Parathyroid adenoma (tissue), 2 donors: ENCODE results near the gene ULK4.
A peak's percentile ranks its signal among the peaks of the same experiment; 100 is the strongest.

ENCODE experiments used
- H2AFZ ChIP-seq: fragments of 300-600 bp; sonication (generic); one replicate; pipeline ENCODE4 v1.7.0; 2017; ENCODE audit warnings: antibody characterized with exemption, mild to moderate bottlenecking
- H3K27ac ChIP-seq: fragments of 300-600 bp; sonication (generic); one replicate; pipeline ENCODE4 v1.7.0; 2017
- H3K27me3 ChIP-seq: fragments of 300-600 bp; sonication (generic); one replicate; pipeline ENCODE4 v1.7.0; 2017; ENCODE audit warnings: low read length; ENCODE audit not compliant: control insufficient read depth, insufficient read depth
- H3K36me3 ChIP-seq: fragments of 300-600 bp; sonication (generic); one replicate; pipeline ENCODE4 v1.7.0; 2017; ENCODE audit warnings: low read length; ENCODE audit not compliant: control insufficient read depth, insufficient read depth
- H3K4me1 ChIP-seq: fragments of 300-600 bp; sonication (generic); one replicate; pipeline ENCODE4 v1.7.0; 2017; ENCODE audit warnings: control low read depth
- H3K4me2 ChIP-seq: fragments of 300-600 bp; sonication (generic); one replicate; pipeline ENCODE4 v1.7.0; 2017; ENCODE audit warnings: low read length
- H3K4me3 ChIP-seq: fragments of 300-600 bp; sonication (generic); one replicate; pipeline ENCODE4 v1.7.0; 2017; ENCODE audit warnings: low read depth, low read length
- H3K79me2 ChIP-seq: fragments of 300-600 bp; sonication (generic); one replicate; pipeline ENCODE4 v1.7.0; 2017; ENCODE audit warnings: control low read depth
- H3K9ac ChIP-seq: fragments of 300-600 bp; sonication (generic); one replicate; pipeline ENCODE4 v1.7.0; 2017; ENCODE audit warnings: mild to moderate bottlenecking
- H3K9me3 ChIP-seq: fragments of 300-600 bp; sonication (generic); one replicate; pipeline ENCODE4 v1.7.0; 2017; ENCODE audit warnings: low read length; ENCODE audit not compliant: control insufficient read depth
- TF ChIP-seq, protein P1 (sequence below): fragments of 300-600 bp; sonication (generic); IDR thresholded peaks from one replicate; pipeline ENCODE4 v1.7.0; 2017; ENCODE audit warnings: antibody characterized with exemption, mild to moderate bottlenecking
- donor health status: primary hyperparathyroidism.

Gene ULK4

DNA sequence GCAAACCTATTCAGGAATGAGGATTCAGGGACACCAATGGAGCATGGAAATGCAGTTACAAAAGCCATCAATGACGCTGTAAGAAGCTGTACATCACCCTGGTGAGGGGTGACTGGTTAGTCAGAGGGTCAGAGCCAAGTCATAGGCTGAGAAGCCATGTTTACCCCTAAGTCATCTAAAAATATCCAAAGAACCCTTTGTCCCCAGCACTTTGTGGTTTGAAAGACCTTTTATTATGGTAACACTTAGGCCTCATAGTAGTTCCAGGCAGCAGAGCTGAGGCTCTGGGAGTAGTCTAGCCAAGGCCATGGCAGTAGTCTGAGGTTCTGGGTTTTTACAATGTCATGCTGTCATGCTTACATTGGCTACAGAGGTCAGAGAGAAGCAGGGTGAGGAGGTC is 631.4 kb downstream of the ULK4 start:
- Histone ChIP-seq H3K36me3 (no peaks in the 10 kb centered on the region), H3K9me3 (no peaks in the 10 kb centered on the region), H3K4me3 (no peak overlapping the region), H2AFZ (no peak overlapping the region), H3K4me1 (peaks cover 27% of the 10 kb centered on the region), H3K9ac (no peak overlapping the region), H3K79me2 (no peaks in the 10 kb centered on the region), H3K27ac (no peak overlapping the region), H3K27me3 (no peaks in the 10 kb centered on the region), H3K4me2 (no peak overlapping the region)
- TF ChIP-seq, protein P1, sequence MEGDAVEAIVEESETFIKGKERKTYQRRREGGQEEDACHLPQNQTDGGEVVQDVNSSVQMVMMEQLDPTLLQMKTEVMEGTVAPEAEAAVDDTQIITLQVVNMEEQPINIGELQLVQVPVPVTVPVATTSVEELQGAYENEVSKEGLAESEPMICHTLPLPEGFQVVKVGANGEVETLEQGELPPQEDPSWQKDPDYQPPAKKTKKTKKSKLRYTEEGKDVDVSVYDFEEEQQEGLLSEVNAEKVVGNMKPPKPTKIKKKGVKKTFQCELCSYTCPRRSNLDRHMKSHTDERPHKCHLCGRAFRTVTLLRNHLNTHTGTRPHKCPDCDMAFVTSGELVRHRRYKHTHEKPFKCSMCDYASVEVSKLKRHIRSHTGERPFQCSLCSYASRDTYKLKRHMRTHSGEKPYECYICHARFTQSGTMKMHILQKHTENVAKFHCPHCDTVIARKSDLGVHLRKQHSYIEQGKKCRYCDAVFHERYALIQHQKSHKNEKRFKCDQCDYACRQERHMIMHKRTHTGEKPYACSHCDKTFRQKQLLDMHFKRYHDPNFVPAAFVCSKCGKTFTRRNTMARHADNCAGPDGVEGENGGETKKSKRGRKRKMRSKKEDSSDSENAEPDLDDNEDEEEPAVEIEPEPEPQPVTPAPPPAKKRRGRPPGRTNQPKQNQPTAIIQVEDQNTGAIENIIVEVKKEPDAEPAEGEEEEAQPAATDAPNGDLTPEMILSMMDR: no peak

DNA sequence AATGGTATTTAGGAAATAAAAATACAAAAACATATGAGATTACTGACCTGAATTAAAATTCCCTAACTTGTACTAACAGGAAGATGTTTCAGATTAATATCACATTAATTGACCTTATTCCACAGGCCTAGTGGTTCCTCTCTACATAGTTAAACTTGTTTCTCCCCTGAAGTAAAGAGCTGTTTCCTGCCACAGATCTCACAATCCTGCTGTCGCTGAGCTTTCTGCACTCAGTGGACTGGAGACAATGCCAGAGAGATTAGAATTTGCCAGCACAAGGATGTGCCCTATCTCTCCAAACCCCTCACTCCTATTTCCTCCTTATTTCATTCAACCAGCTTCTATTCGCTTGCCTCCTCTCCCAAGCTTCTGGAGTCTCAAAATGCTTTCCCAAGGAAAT is 632.0 kb downstream of the ULK4 start:
- H3K27me3 ChIP-seq: no peaks in the 10 kb centered on the region
- TF ChIP-seq, protein P1: no peak
- H3K4me3 ChIP-seq: no peak overlapping the region

DNA sequence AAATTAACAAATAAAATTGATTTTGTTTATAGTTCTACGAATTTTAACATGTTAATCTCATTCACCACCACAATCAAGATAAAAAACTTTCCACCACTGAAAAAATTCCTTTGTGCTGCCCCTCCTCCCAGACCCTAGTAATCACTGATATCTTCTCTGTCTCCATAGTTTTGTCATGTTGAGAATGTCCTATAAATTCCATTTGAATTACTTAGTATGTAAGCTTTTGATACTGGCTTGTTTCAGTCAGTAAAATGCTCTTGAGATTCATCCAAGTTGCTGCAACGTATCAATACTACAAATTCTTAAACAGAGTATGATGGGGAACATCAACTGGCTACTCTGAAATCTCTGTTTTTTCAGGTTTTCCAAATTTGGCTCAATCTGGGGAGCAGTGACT is 633.0 kb downstream of the ULK4 start:
- H3K9ac ChIP-seq: no peak overlapping the region
- no peaks in the 10 kb centered on the region for H3K36me3 ChIP-seq
- peak overlapping the region; percentile 18 for H2AFZ ChIP-seq
- no peaks in the 10 kb centered on the region for H3K79me2 ChIP-seq
- no peak overlapping the region for H3K4me3 ChIP-seq
- no peaks in the 10 kb centered on the region for H3K9me3 ChIP-seq
- peaks cover 38% of the 10 kb centered on the region for H3K4me1 ChIP-seq
- H3K4me2 ChIP-seq: no peak overlapping the region
- no peak overlapping the region for H3K27ac ChIP-seq
- TF ChIP-seq, protein P1: no peak
- H3K27me3 ChIP-seq: no peaks in the 10 kb centered on the region

More for the DNA sequence above, 632.0 kb downstream of the ULK4 start:
- H3K9me3 ChIP-seq: no peaks in the 10 kb centered on the region
- H3K9ac ChIP-seq: no peak overlapping the region
- no peaks in the 10 kb centered on the region for H3K79me2 ChIP-seq
- peak overlapping the region; percentile 19 for H3K4me2 ChIP-seq
- no peak overlapping the region for H3K27ac ChIP-seq
- H2AFZ ChIP-seq: no peak overlapping the region
- H3K4me1 ChIP-seq: peaks cover 30% of the 10 kb centered on the region
- H3K36me3 ChIP-seq: no peaks in the 10 kb centered on the region

DNA sequence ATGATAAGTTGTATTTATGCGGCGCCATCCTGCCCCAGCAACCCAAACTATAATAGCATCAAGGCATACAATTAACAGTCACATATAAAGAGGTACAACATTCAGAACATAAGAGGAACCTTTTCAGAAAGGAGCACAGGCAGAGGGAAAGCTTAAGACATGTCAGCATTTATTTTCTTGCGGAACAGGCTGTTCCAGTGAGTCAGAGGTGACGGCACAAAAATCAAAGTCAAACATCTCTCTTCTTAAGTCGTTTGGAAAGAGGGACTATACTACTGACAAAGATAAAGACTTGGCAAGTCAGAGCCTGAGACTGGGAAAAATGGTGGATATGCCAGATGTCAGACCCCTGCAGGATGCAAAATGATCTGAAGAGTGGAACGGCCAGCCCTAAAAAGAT is 634.2 kb downstream of the ULK4 start:
- no peaks in the 10 kb centered on the region for H3K36me3 ChIP-seq
- peaks cover 40% of the 10 kb centered on the region for H3K4me1 ChIP-seq
- peak overlapping the region; percentile 61 for H2AFZ ChIP-seq
- H3K4me2 ChIP-seq: peak overlapping the region; percentile 49
- H3K27me3 ChIP-seq: no peaks in the 10 kb centered on the region
- H3K9me3 ChIP-seq: no peaks in the 10 kb centered on the region
- peak overlapping the region; percentile 68 for H3K27ac ChIP-seq
- H3K79me2 ChIP-seq: no peaks in the 10 kb centered on the region
- no peak overlapping the region for H3K9ac ChIP-seq
- H3K4me3 ChIP-seq: no peak overlapping the region
- TF ChIP-seq, protein P1: no peak

- H3K27me3 ChIP-seq: no peaks in the 10 kb centered on the region
Observed at GRCh38 chr3:41324156-41324475, 637.8 kb downstream of the ULK4 start.

More at GRCh38 chr3:41324156-41324475, 637.8 kb downstream of the ULK4 start:
- Histone ChIP-seq H2AFZ (no peak overlapping the region), H3K4me1 (peaks cover 26% of the 10 kb centered on the region), H3K36me3 (no peaks in the 10 kb centered on the region), H3K9me3 (no peaks in the 10 kb centered on the region), H3K79me2 (no peaks in the 10 kb centered on the region), H3K9ac (no peak overlapping the region), H3K4me3 (no peak overlapping the region), H3K4me2 (no peak overlapping the region), H3K27ac (peak overlapping the region; percentile 8)
- TF ChIP-seq, protein P1: no peak
